HEK293 (cell line): Measurements from ENCODE around the gene FERMT3.

Source experiments
- TCF7L2 ChIP-seq: IDR thresholded peaks from 2 replicates; pipeline ENCODE4 v1.6.1; 2011; ENCODE audit warnings: low read depth, mild to moderate bottlenecking, inconsistent platforms, low read length, moderate library complexity, borderline replicate concordance
- ZNF394 ChIP-seq: fragments of 450-650 bp; formaldehyde crosslinking; IDR thresholded peaks from 2 replicates; pipeline ENCODE4 v1.5.1; 2016; ENCODE audit warnings: missing biosample characterization, missing genetic modification characterization, mild to moderate bottlenecking, moderate library complexity, borderline replicate concordance
- ZNF777 ChIP-seq: fragments of 450-650 bp; formaldehyde crosslinking; IDR thresholded peaks from 2 replicates; pipeline ENCODE4 v1.5.1; 2017; ENCODE audit warnings: missing biosample characterization, missing genetic modification characterization, borderline replicate concordance

- TF ChIP-seq ZNF394 (tag by site-specific recombination) (no peak), ZNF777 (no peak), TCF7L2 (no peak)
Measured at GRCh38 chr11:64268893-64269539, 62.5 kb downstream of the FERMT3 start.
